GM19193 (cell line): ENCODE measurements around the gene CST3.

Experiments used
- POLR2A ChIP-seq: IDR thresholded peaks from 4 replicates; pipeline ENCODE4 v1.6.1; 2011; ENCODE audit not compliant: insufficient read depth, insufficient read length; ENCODE audit errors: extremely low read depth

CST3 gene

DNA sequence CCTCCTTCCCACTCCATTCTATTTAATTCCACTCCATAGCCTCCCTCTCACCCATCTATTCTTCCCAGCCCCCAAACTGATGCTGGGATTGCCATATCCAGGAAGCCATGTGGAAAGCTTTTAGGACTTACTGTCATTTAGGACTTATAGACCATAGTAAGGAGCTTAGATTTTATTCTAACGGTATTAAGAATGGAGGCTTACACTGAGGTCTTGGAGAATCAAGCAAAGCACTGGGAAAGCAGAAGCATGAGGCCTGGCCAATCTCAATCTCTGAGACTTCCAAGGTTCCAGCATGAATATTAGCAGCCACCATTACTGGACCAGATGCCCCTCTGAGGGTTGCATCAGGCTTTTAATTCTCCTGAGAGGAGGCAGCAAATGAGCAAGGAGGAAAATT is 33.4 kb downstream of the CST3 start:
- TF ChIP-seq POLR2A = no peak

GRCh38 chr20:23603321-23603720 is 34.4 kb downstream of the CST3 start:
- no peak for TF ChIP-seq POLR2A

GRCh38 chr20:23602699-23603098 is 35.1 kb downstream of the CST3 start:
- no peak for TF ChIP-seq POLR2A

- TF ChIP-seq POLR2A = no peak
Measured at GRCh38 chr20:23602241-23602640, 35.5 kb downstream of the CST3 start.

GRCh38 chr20:23601715-23602114 is 36.0 kb downstream of the CST3 start:
- TF ChIP-seq POLR2A = no peak

DNA sequence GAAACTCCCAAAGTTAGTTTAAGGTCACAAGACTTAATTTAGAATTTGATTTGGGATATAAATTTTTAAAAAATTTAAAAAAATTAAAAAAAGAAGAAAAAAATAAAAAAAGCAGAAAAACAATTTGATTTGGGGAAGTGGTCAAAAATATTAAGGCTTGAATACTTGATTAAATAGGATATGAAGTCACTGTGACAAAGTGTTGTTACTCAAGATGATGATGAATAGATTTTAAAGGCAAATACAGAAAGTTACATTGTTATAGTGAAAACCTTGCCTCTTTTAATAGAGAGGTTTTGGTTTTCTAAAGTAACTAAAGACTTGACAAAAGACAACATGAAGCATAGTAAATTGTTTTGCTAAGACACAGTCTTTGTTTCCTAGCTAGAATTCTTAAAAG is 39.3 kb downstream of the CST3 start:
- TF ChIP-seq POLR2A = no peak

DNA sequence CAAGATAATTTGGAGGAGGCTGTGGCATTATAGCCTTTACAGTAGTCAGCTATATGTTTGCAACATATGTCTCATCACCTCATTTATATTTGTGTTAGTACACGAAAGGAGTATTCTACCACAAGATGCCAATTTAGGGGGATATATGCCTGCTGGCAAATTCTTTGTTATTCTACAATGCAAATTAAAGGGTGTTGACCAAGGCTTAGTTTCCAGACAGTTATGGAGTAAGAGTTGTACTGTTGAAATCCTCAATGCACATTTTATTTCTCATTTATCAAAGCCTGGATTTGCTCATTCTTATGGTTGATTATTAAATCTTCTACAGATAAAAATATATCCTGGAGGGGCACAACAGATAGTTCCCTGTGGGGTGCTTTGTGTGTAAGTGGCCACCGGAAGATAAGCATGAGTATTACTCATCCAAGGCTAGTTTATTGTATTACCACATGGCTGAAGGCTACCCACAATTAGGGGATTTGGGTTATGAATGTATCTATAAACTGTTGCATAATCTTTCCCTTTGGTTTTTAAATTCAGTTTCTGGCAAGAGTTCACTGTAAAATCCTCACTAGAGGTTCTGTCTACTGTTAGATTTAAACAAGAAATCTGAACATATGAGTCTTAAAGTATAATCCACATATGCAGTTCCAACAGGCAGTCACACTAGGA is 41.0 kb downstream of the CST3 start:
- no peak for TF ChIP-seq POLR2A

- TF ChIP-seq POLR2A = no peak
Measured at GRCh38 chr20:23595941-23596340, 41.8 kb downstream of the CST3 start.

GRCh38 chr20:23588434-23589403 is 49.0 kb downstream of the CST3 start:
- TF ChIP-seq POLR2A = no peak

DNA sequence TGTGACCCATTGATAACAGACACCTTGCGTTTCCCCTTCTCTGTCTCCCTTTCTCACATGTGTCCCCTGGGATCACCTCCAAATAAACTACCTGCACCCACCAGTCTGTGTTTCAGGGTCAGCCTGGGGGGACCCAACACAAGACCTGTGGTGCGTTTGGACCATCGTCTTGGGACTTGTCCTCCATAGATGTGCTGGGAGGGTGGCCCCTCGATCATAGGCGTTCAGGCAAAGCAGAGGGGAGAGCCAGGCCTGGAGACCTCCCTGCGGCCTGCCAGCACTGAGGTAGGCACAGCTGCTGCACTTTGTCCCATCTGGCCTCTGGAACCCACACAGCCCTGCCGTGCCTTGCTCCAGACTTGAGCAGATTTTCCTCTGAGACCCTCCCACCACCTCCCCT is 50.1 kb downstream of the CST3 start:
- TF ChIP-seq POLR2A = no peak

GRCh38 chr20:23586735-23587525 is 50.8 kb downstream of the CST3 start:
- TF ChIP-seq POLR2A = no peak

DNA sequence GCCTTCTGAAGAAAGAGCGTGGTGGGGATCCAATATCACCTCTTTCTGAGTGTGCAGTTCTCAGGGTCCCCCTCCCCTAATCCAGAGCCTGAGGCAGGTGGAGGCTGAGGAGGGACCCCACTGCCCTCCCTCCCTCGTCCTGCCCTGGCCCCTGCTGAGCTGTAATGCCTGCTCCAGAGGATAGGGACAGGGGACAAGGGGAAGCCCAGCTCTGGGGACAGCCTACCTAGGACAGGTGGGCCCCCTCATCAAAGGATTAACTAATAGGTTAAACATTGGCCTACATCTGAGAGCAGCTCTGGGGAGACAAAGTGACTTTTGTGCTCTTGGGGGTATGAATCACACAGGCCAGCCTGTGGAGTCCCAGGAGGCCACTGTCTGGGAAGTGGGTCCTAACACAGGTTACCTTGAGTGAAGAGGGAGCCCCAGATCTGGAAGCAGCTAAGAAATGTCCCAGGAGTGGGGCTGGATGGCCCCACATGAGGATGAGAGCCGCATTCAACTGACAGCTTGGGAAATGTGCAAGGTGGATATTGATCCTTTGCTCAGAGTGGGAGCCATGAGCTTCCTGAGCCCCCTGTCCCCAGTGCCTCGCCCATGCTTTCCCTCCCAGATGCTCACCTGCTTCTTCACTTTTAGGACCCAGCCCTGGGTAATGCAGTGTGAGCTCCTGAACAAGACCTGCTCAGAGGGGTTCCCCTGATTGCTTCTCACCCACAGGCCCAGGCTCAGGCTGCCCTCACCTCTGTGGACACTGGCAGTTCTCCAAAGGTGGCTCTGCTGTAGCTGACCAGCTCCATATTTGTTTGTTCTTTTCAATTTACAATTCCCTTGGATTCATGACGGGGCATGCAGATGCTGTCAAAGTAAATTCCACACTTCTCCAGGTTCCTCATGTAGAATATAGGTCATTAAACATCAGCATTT is 51.7 kb downstream of the CST3 start:
- no peak for TF ChIP-seq POLR2A

DNA sequence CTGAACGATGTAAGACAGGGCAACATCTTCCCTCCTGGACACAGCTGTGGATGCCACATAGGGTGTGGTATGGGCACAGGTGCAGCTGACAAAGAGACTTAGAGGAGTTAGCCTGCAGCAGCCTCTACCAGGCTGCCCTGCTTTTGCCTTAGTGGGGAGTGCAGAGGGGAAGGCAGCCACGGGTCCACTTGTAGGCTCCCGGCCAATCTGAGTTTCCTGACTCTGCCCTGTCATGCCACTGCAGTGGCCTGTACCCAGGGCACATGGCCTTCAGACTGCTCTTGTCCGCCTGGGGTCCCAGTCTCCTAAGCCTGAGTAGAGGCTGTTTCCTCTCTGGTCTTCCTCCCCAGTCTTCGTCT is 52.3 kb downstream of the CST3 start:
- TF ChIP-seq POLR2A = no peak
